Skeletal muscle tissue (tissue), 4 donors: Measurements from ENCODE around the gene CKAP2. TPM values are rescaled to one million over a fixed set of nuclear protein-coding genes. Genes with fewer than 3 reads are reported as not detected.
"Not testable (repeated sequence)": the region's sequence is repeated elsewhere in the genome, so short reads cannot be mapped to it uniquely, and the experiment has no call there.

ENCODE experiments used
- H3K27ac ChIP-seq: one replicate; pipeline ENCODE4 v1.7.0; 2013; ENCODE audit warnings: mild to moderate bottlenecking, low read depth, low read length, inconsistent platforms
- H3K27me3 ChIP-seq, 3 donors: one replicate each; pipeline ENCODE4 v1.7.0; 2013; ENCODE audit warnings: low read length in 3 of 3; ENCODE audit not compliant: control insufficient read depth in 3 of 3, insufficient read depth in 3 of 3
- H3K36me3 ChIP-seq, 3 donors: one replicate each; pipeline ENCODE4 v1.7.0; 2013; ENCODE audit warnings: low read length in 3 of 3; ENCODE audit not compliant: control insufficient read depth in 3 of 3, insufficient read depth in 3 of 3
- H3K4me1 ChIP-seq, 3 donors: one replicate each; pipeline ENCODE4 v1.7.0; 2013; ENCODE audit warnings: low read length in 3 of 3, mild to moderate bottlenecking in 3 of 3; ENCODE audit not compliant: control insufficient read depth in 3 of 3, insufficient read depth in 3 of 3
- H3K4me3 ChIP-seq, 3 donors: one replicate each; pipeline ENCODE4 v1.7.0; 2013; ENCODE audit warnings: low read length in 3 of 3
- H3K9ac ChIP-seq, 3 donors: one replicate each; pipeline ENCODE4 v1.7.0; 2013; ENCODE audit warnings: low read length in 3 of 3, mild to moderate bottlenecking in 3 of 3, moderate library complexity in 2 of 3, low read depth in 1 of 3
- H3K9me3 ChIP-seq, 3 donors: one replicate each; pipeline ENCODE4 v1.7.0; 2013; ENCODE audit warnings: low read length in 3 of 3; ENCODE audit not compliant: control insufficient read depth in 3 of 3
- total RNA-seq: library from RNA; depleted of rRNA; stranded (reverse); fragments of >200 nt; gene quantifications from one replicate; pipeline ENCODE4 v1.2.3, GENCODE V29; 2014
- donor health status: Osteomylitis.

CKAP2 gene
- total RNA-seq, 1 donor from 2014 or later, result 14.1 TPM

GRCh38 chr13:52523323-52523722 lies 68.0 kb downstream of the CKAP2 start:
- not testable (repeated sequence) for H3K9ac ChIP-seq, H3K36me3 ChIP-seq, H3K27ac ChIP-seq, H3K9me3 ChIP-seq, H3K4me1 ChIP-seq, H3K27me3 ChIP-seq, H3K4me3 ChIP-seq

Other genes with a start within 250 kb of the CKAP2 start
- 26.6 TPM for gene THSD1, start 49.3 kb upstream of the CKAP2 start, total RNA-seq
- 40.7 TPM for gene VPS36, start 4.8 kb upstream of the CKAP2 start, total RNA-seq
- gene HNRNPA1L2, start 187.0 kb downstream of the CKAP2 start, total RNA-seq, result 1.6 TPM
- 30.3 TPM for gene SUGT1, start 197.4 kb downstream of the CKAP2 start, total RNA-seq